Gastrocnemius medialis (tissue), 4 donors: ENCODE data around the gene OR6S1. TPM values are rescaled to one million over a fixed set of nuclear protein-coding genes. Genes with fewer than 3 reads are reported as not detected.

Experiments used
- ATAC-seq, 2 donors: fragments of 150-250 bp; one replicate each; pipeline ENCODE4 v1.9.1; 2016
- DNase-seq, 2 donors: peaks; one replicate each; pipeline ENCODE4 v3.0.0-alpha.2; 2019
- H3K27ac ChIP-seq, 4 donors: fragments of 200-600 bp; sonication (generic); 1 replicate in 1 of 4; 2 replicates in 3 of 4; pipeline ENCODE4 v1.5.1; 2016 to 2018; ENCODE audit warnings: mild to moderate bottlenecking in 2 of 4, moderate library complexity in 1 of 4
- H3K27me3 ChIP-seq, 3 donors: fragments of 200-600 bp; sonication (generic) in 2 of 3; 1 replicate in 1 of 3; 2 replicates in 2 of 3; pipeline versions ENCODE4 v1.5.1 to v1.6.0; 2016 to 2019; ENCODE audit warnings: mild to moderate bottlenecking in 1 of 3, moderate library complexity in 1 of 3
- H3K36me3 ChIP-seq, 2 donors: fragments of 200-600 bp; sonication (generic) in 1 of 2; one replicate each; pipeline ENCODE4 v1.5.1; 2017 to 2018
- H3K4me1 ChIP-seq, 2 donors: fragments of 200-600 bp; sonication (generic) in 1 of 2; one replicate each; pipeline ENCODE4 v1.5.1; 2016 to 2017; ENCODE audit warnings: mild to moderate bottlenecking in 2 of 2
- H3K4me3 ChIP-seq, 4 donors: fragments of 200-600 bp; sonication (generic) in 3 of 4; 1 replicate in 1 of 4; 2 replicates in 3 of 4; pipeline ENCODE4 v1.5.1; 2016 to 2019; ENCODE audit warnings: mild to moderate bottlenecking in 2 of 4
- H3K9me3 ChIP-seq, 3 donors: fragments of 200-600 bp; sonication (generic) in 2 of 3; 1 replicate in 1 of 3; 2 replicates in 2 of 3; pipeline ENCODE4 v1.5.1; 2016 to 2019
- POLR2A ChIP-seq, 2 donors: fragments of 450-650 bp; IDR thresholded peaks; one replicate each; pipeline ENCODE4 v1.6.1; 2017; ENCODE audit warnings: antibody characterized with exemption in 2 of 2, mild to moderate bottlenecking in 2 of 2, moderate library complexity in 2 of 2
- in situ Hi-C, 4 donors: fragments of 200-750 bp; cut with MboI; loops; one replicate each; pipeline versions ENCODE4 v1.15.0 to v1.8.0; 2017; ENCODE audit warnings: low sequenced_read_pairs in 4 of 4
- intact Hi-C: fragments of 100-400 bp; cut with DNase I; formaldehyde crosslinking; loops from one replicate; pipeline ENCODE4 v1.15.1; 2023; ENCODE audit warnings: low total_unique reads
- total RNA-seq, 4 donors: library from RNA; depleted of rRNA; stranded (reverse); fragments of >200 nt; gene quantifications; one replicate each; pipeline versions ENCODE4 v1.1.0 to v1.2.3, GENCODE V29; 2016
- TF ChIP-seq, protein P1 (sequence below), 5 experiments: fragments of 450-650 bp in 3 of 5; fragments of 200-600 bp in 2 of 5; sonication (generic) in 2 of 5; IDR thresholded peaks in 4 of 5; conservative IDR thresholded peaks in 1 of 5; 1 replicate in 4 of 5; 2 replicates in 1 of 5; pipeline ENCODE4 v1.5.1; 2016 to 2019; ENCODE audit warnings: antibody characterized with exemption in 5 of 5, mild to moderate bottlenecking in 3 of 5, moderate library complexity in 3 of 5

OR6S1 gene
- total RNA-seq, 4 donors from 2014 or later: not detected

DNA sequence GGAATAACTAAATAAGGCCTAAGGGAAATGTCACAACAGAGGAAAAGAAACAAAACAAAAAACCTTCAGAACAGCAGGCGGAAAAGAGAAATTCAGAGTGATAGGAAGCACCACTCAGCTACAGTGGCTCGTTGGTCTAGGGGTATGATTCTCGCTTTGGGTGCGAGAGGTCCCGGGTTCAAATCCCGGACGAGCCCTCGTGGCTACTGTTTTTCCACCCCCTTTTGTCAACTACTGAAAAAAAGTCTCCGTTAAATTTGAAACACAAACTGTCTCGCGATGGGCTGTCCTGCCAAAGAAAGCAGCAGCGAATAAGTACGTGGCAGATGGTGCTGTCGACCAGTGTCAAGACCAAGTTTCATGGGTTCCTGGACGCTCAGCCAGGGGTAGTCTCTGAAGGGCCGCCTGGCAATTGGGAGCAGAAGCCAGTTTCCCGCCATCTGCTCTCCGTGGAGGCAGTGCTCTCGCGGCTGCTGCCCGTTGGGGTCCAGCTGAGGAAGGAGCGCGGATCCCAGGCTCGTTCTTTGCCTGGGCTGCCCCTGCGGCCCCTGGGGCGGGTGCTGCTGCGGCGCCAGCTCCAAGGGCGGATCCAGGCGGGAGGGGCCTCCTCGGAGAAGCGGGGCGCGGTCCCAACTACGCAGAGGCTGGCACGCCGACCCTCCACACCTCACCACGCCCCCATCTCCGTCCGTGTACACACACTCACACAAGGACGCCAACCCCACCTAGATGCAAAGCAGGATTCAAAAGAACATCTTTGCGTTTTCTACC lies 42.6 kb upstream of the OR6S1 start, which contains the start of gene RNASE4:
Gene RNASE4 (plus strand): TSS at position 670 of the 771 bp plus-strand sequence. CDS start 14,812 bp downstream, outside the sequence.
- Histone ChIP-seq H3K27ac (peak within 1 kb of the TSS; percentile 95 to 100 (median 97)), H3K4me1 (peaks cover 11 to 20% of the 10 kb centered on the region in 2 donors), H3K36me3 (no peaks in the 10 kb centered on the region), H3K9me3 (no peaks in the 10 kb centered on the region), H3K27me3 (no peaks in the 10 kb centered on the region), H3K4me3 (peak within 1 kb of the TSS; percentile 69 to 98 (median 87))
- peak; percentile 54 to 70 for DNase-seq
- in situ Hi-C loops: loop anchor here (10.0 to 25.0 kb wide), 6 partner anchors 219 to 428 kb away; partner anchors contain the start of genes CCNB1IP1 (in 2 of the 4), PARP2 (in 2 of the 4), TMEM253 (in 2 of the 4) and ARHGEF40 (in 1 of the 4)
- peak; percentile 31 to 38 for ATAC-seq
- TF ChIP-seq POLR2A (IDR thresholded peaks at IDR 0.05): peak; percentile 36 to 44
- TF ChIP-seq, protein P1, sequence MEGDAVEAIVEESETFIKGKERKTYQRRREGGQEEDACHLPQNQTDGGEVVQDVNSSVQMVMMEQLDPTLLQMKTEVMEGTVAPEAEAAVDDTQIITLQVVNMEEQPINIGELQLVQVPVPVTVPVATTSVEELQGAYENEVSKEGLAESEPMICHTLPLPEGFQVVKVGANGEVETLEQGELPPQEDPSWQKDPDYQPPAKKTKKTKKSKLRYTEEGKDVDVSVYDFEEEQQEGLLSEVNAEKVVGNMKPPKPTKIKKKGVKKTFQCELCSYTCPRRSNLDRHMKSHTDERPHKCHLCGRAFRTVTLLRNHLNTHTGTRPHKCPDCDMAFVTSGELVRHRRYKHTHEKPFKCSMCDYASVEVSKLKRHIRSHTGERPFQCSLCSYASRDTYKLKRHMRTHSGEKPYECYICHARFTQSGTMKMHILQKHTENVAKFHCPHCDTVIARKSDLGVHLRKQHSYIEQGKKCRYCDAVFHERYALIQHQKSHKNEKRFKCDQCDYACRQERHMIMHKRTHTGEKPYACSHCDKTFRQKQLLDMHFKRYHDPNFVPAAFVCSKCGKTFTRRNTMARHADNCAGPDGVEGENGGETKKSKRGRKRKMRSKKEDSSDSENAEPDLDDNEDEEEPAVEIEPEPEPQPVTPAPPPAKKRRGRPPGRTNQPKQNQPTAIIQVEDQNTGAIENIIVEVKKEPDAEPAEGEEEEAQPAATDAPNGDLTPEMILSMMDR (IDR thresholded peaks at IDR 0.05 in 4 of 5, conservative IDR thresholded peaks at IDR 0.05 in 1 of 5): no peak
- intact Hi-C loops: loop anchor here (1.0 to 10.0 kb wide), 12 partner anchors 52 to 1903 kb away; partner anchors contain the start of genes CCNB1IP1, CHD8, DAD1 and HNRNPC

DNA sequence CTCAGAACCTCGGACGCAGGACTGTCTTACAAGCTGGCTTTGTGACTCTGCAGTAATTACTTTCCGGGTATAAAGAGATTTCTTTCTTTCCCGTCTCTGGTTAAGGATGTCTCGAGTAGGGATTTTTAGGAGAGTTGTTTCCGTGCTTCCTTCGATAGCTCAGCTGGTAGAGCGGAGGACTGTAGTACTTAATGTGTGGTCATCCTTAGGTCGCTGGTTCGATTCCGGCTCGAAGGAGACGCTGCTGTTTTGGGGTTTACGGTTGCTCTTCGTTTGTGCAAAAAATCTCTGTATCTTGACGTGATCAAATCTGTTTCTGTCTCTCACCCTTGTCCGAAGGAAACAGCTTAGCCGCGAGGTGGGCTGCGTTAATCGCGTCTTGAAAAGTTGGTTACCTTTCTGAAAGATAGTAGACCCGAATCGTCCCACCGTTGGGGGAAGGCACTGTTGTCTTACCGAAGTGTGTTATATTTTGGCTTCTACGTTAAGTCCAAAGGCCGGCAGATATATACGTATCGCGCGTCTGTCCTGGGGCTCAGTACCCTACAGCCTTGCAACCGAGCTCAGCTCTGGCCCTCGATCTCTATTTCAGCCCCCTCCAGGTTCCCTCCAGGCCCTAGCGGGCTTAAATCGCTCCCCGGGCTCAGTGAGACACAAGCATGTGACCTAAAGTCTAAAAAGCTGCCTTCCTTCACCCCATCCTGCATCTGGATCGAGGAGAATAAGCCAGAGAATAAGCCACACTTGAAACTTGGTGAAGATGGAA lies 41.8 kb upstream of the OR6S1 start:
- H3K27me3 ChIP-seq: no peaks in the 10 kb centered on the region
- intact Hi-C loops (loop anchor here (1.0 to 10.0 kb wide), 12 partner anchors 51 to 1904 kb away; partner anchors contain the start of genes CCNB1IP1, CHD8, DAD1 and HNRNPC), in situ Hi-C loops (loop anchor here (10.0 to 25.0 kb wide), 6 partner anchors 219 to 429 kb away; partner anchors contain the start of genes CCNB1IP1 (in 2 of the 4), PARP2 (in 2 of the 4), TMEM253 (in 2 of the 4) and ARHGEF40 (in 1 of the 4))
- TF ChIP-seq, protein P1 (IDR thresholded peaks at IDR 0.05 in 4 of 5, conservative IDR thresholded peaks at IDR 0.05 in 1 of 5): no peak
- TF ChIP-seq POLR2A (IDR thresholded peaks at IDR 0.05): no peak
- H3K4me1 ChIP-seq: peaks cover 11 to 20% of the 10 kb centered on the region in 2 donors
- peak overlapping the region; percentile 95 to 100 (median 97) for H3K27ac ChIP-seq
- ATAC-seq (peak; percentile 50 to 59), DNase-seq (peak; percentile 44 to 63)
- H3K36me3 ChIP-seq: no peaks in the 10 kb centered on the region
- H3K4me3 ChIP-seq: peak overlapping the region; percentile 69 to 98 (median 87)
- H3K9me3 ChIP-seq: no peaks in the 10 kb centered on the region

DNA sequence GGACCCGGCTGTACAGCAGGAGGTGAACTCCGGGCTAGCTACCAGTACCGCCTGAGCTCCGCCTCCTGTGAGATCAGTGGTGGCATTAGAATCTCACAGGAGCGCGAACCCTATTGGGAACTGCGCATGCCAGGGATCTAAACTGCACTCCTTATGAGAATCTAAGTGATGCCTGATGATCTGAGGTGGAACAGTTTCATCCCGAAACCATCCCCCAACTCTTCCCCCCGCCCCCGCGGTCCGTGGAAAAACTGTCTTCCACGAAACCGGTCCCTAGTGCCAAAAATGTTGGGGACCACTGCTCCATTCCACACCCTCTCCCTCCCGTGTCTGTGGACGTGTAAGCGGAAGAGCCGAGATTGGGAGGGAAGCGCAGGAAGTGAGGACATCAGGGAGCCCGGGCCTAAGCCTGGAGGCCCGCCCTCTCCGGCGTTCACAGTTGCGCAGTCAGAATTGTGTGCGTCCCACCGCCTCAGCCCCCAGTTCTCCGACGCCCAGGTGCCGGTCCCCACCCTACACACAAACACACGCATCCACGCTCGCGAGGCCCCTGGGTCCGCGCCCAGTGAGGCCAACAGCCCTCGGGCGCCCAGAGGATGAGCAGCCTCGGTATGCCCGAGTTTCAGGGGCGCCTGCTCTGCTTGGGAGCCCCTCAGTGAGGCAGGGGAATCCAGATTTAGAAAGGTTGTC lies 41.1 kb upstream of the OR6S1 start:
- no peaks in the 10 kb centered on the region for H3K36me3 ChIP-seq
- intact Hi-C loops (loop anchor here (1.0 to 10.0 kb wide), 13 partner anchors 50 to 1905 kb away; partner anchors contain the start of genes CCNB1IP1, CHD8, DAD1 and HNRNPC), in situ Hi-C loops (loop anchor here (10.0 to 25.0 kb wide), 6 partner anchors 218 to 430 kb away; partner anchors contain the start of genes CCNB1IP1 (in 2 of the 4), PARP2 (in 2 of the 4), TMEM253 (in 2 of the 4) and ARHGEF40 (in 1 of the 4))
- ATAC-seq (peak; percentile 77 to 84), DNase-seq (peak; percentile 83 to 85)
- peak overlapping the region; percentile 69 to 98 (median 87) for H3K4me3 ChIP-seq
- H3K9me3 ChIP-seq: no peaks in the 10 kb centered on the region
- peak; percentile 93 to 94 for TF ChIP-seq POLR2A (IDR thresholded peaks at IDR 0.05)
- TF ChIP-seq, protein P1 (IDR thresholded peaks at IDR 0.05 in 4 of 5, conservative IDR thresholded peaks at IDR 0.05 in 1 of 5): no peak
- peaks cover 11 to 20% of the 10 kb centered on the region in 2 donors for H3K4me1 ChIP-seq
- H3K27ac ChIP-seq: peak overlapping the region; percentile 95 to 100 (median 97)
- H3K27me3 ChIP-seq: no peaks in the 10 kb centered on the region

DNA sequence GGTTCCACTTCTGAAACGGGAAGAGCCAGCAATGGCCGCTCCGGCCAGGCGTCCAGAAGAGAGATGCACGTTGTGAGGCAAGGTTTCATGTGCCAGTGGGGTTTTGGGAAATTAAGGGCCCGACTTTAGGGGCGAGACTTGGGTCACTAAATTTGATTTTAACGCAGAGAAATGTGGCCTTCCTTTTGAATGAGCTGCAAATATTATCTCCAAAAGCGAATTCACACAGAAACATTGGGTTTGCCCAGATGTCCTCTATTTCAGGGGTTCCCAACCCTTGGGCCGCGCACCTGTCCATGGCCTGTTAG lies 40.6 kb upstream of the OR6S1 start:
- DNase-seq (no peak), ATAC-seq (peak in 1 of 2 donors; percentile 1)
- in situ Hi-C loops: loop anchor here (10.0 to 25.0 kb wide), 6 partner anchors 217 to 430 kb away; partner anchors contain the start of genes CCNB1IP1 (in 2 of the 4), PARP2 (in 2 of the 4), TMEM253 (in 2 of the 4) and ARHGEF40 (in 1 of the 4)
- intact Hi-C loops: loop anchor here (1.0 to 10.0 kb wide), 12 partner anchors 50 to 1905 kb away; partner anchors contain the start of genes CCNB1IP1, CHD8, DAD1 and HNRNPC
- peak overlapping the region; percentile 95 to 100 (median 97) for H3K27ac ChIP-seq
- no peaks in the 10 kb centered on the region for H3K27me3 ChIP-seq
- H3K4me3 ChIP-seq: peak overlapping the region; percentile 69 to 98 (median 87)
- H3K4me1 ChIP-seq: peaks cover 11 to 20% of the 10 kb centered on the region in 2 donors
- TF ChIP-seq POLR2A (IDR thresholded peaks at IDR 0.05): no peak
- TF ChIP-seq, protein P1 (IDR thresholded peaks at IDR 0.05 in 4 of 5, conservative IDR thresholded peaks at IDR 0.05 in 1 of 5): no peak
- no peaks in the 10 kb centered on the region for H3K36me3 ChIP-seq
- H3K9me3 ChIP-seq: no peaks in the 10 kb centered on the region
